Measurements from ENCODE around the gene RPS6KA2.

Gene RPS6KA2

DNA sequence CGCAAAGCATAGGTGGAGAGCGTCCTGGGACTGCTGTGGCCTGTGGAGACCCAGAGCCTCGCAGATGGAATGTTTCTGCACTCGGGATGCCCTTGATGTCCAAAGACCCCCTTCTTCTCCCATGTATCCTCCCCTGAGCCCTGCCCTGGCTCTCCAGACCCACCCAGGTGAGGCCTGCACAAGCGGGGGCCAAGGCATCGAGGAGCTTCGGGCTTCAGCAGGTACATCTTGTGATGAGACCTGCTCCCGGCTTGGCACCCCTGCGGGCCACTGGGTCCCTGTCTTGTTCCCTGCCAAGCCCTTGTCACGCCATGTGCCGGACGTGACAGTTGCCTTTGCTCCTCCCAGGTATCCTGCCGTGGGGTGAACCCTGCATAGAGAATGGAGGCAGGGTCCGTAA is 125.8 kb downstream of the RPS6KA2 start:
- no peak for DNase-seq (ENCODE audit: low spot score)

DNA sequence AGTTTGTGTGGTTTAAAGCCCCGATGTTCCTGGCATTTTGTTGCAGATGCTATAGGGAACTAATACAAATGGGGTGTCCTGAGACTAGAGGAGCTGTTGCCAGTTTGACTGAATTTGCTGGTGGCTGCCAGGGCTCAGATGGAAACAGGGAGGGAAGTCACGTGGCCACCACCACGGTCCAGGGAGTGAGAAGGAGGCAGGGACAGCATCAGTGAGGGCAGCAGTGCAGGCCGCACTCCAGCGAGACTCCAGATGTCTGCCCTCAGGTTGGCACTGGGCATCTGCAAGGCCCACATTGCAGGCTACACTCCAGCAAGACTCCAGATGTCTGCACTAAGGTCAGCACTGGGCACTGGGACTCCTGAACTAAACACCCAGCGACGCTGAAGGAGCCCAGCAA is 126.8 kb downstream of the RPS6KA2 start:
- DNase-seq (ENCODE audit: low spot score): no peak

DNA sequence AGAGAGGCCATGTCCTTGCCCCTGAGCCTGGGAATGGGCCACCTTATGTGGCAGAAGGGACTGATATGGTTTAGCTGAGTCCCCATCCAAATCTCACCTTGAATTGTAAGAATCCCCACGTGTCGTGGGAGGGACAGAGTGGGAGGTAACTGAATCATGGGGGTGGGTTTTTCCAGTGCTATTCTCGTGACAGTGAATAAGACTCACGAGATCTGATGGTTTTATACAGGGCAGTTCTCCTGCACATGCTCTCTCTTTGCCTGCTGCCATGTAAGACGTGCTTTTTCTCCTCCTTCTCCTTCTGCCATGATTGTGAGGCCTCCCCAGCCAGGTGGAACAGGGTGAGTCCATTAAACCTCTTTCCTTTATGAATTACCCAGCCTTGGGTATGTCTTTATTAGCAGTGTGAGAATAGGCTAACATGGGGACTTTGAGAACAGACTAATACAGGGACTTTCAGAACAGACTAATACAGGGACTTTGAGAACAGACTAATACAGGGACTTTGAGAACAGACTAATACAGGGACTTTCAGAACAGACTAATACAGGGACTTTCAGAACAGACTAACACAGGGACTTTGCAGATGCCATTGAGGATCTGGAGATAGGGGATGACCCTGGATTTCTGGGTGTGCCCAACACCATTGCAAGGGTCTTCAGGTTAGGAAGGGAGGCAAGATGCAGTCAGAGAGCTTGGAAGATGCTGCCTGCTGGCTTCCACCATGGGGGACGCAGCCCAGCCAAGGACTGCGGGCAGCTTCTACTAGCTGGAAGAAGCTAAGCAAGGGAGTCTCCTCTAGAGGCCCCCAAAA is 127.5 kb downstream of the RPS6KA2 start:
- DNase-seq (ENCODE audit: low spot score): peak; percentile 31

DNA sequence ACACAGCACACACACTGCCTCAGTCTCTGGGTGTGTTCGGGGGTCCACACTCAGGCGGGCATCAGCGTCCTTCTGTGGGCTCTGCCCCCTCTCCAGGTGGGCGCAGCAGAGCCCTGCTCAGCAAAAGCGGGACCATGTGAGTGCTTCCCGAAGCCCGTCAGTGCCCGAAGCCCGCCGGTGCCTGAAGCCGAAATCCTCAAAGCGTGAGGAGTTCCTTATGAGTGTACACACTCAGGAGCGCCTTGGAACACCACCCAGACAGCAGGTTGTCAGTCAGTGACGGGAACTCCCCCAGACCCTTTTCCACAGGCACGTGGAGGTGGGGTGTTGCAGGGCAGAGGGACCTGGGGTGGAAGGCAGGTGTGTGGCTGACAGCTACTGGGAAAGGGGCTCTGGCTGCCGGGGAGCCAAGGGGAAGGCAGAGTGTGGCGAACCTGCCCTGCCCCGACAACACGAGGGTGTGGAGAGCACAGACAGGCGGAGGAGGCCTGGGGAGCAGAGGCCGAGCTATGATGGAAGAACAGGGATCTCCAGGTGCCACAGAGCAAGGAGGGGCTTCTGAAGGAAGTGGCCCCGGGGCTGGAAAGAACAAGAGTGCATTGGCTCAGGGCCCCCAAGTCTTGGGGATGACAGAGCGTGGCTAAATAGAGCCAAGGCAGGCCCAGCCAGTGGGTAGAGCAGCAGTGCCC is 128.2 kb downstream of the RPS6KA2 start:
- no peak for DNase-seq (ENCODE audit: low spot score)

DNA sequence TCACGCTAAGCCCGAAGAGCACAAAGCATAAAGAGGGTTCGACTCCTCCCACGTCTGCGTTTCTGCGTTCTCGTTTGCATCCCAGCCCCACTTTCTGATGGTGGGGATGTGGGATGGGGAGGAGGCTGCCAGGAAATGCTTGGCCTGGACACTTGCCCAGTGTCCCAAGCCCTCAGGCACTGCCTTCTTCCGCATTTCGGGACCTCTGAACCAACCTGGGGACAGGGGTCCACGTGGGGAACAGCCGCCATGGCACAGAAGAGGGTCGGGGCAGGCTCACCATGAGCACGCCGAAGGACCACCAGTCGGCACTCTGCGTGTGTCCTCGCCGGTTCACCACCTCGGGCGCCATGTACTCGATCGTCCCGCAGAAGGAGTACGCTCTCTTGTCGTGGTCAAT is 128.8 kb downstream of the RPS6KA2 start:
- no peak for DNase-seq (ENCODE audit: low spot score)

DNA sequence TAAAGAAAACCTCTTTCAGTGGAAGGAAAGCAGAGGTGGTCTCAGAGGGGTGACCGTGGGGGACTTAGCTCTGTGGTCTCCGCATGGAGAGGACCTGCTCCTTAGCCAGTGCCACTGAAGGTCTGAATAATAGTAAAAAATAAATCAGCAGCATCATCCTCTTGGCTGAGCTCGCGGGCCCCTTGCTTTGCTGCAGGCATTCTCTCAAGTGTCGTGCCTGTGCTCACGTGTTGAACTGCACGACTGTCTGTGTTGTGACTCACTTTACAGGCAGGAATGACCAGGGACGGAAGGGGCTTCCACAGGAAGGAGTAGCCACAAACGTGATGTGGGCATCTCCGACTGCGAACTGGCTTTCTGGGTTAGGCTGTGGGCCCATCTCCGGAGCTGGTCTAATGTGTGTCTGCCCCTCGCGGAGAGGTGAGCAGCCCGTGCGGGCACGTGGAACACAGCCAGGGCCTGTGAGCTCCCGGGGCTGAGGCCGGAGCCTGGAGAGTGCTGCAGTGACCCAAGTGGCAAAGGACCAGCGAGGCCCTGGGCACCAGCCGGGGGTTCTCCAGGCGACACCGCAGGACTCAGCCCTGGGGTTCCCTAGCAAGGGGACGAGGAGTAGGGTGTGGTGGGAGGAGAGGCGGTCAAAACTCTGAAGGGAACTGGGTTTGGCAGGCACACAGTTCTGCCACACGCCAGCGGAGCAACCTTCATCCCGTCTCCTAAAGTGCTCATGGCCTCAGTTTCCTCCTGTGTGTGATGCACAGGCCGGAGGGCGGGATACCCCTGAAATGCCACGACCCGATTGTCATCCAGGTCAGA is 129.8 kb downstream of the RPS6KA2 start:
- DNase-seq (ENCODE audit: low spot score): no peak

DNA sequence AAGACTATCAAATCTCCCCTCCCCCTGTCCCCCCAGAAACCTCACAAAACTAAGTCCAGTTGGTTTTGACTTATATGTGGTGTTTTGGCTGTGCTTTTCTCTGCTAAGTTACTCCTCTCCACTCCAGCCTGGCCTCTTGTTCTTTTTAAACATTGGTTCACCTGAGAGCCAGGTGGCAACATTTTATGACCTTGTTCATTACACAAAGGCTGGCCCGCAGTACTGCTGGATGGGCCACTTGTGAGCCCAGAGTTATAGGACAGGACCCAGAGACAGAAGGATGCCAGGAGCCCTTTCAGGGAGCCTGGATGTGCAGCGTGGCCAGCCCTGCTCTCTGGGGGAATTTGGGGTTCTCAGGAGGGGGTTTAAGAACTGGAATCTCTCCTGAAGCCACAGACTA is 130.6 kb downstream of the RPS6KA2 start:
- DNase-seq (ENCODE audit: low spot score): no peak

DNA sequence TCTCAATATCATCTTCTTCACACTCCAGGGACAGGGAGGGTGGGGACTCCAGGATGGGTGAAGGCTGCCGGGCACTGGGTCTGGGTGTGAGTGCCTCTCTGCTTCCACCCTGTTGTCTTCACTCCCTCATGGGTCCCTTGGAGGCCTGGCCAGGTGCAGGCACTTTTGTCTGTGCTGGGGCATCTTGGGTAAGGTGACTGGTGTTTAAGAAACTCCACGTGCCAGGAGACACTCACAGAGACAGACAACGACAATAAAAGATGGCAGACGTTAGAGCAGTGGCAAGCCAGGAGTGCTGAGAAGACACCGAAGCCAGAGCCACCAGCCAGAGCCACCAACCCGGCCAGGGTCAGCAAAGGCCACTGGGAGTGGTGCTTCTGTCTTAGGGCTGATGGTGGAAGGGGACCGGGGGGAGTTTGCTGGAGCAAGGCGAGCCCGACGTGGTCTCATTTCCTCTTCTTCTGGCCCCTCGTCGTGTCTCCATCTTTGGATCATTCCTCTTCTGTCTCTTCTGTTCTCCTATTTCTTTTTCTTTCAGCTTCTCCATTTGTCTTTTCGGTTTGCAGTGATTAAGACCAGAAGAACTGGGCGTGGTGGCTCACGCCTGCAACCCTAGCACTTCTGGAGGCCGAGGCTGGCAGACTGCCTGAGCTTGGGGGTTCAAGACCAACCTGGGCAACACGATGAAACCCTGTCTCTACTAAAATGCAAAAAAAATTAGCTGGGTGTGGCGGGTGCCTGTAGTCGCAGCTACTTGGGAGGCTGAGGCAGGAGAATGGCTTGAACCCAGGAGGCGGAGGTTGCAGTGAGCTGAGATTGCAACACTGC is 131.3 kb downstream of the RPS6KA2 start:
- DNase-seq (ENCODE audit: low spot score): no peak

DNA sequence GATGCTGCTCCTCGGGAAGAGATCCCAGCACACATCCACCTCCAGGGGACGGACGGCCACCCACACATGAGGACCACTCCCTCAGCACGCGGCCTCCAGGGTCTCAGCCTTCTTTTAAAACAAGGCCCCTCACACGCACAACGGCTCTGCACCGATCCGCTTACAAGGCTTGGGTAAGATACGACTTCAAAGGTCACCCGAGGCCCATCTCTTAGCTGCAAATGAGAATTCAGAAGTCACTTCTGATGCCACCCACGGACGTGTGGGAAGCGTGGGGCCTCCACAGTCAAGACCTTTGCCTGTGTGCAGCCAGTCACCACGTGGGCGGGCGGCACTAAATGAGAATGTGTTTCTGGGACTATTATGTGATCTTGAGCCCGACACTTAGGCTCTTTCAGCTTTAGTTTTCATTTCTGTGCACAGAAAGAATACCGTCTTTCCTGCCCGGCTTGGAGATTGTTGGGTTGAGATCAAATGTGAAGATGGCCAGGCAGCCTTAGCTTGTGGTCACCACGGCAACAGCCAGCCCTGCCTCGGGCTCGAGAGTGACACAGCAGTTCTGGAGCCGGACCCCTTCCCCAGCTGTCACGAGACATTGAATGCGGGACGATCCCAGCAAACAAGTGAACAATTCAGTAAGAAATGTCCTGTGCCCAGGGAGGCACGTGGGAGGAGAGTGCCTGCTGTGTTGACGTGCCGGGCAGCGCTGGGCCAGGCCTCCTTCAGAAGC is 132.1 kb downstream of the RPS6KA2 start:
- no peak for DNase-seq (ENCODE audit: low spot score)

DNA sequence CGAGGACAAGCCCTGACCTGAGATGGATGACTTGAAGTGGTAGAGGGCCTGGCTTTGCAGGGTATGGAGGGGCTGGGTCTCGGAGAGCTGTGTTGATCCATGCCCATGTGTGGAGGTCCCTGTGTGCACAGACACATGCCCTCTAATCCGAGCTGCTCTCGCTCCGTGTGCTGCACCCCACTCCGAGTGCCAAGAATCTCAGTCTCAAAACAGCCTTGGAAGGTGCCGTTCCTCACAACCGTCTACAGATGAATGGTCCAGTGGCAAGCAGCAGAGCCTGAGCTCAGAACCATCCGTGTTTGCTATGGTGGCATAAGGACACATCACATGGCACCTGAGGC is 133.0 kb downstream of the RPS6KA2 start:
- no peak for DNase-seq (ENCODE audit: low spot score)

DNA sequence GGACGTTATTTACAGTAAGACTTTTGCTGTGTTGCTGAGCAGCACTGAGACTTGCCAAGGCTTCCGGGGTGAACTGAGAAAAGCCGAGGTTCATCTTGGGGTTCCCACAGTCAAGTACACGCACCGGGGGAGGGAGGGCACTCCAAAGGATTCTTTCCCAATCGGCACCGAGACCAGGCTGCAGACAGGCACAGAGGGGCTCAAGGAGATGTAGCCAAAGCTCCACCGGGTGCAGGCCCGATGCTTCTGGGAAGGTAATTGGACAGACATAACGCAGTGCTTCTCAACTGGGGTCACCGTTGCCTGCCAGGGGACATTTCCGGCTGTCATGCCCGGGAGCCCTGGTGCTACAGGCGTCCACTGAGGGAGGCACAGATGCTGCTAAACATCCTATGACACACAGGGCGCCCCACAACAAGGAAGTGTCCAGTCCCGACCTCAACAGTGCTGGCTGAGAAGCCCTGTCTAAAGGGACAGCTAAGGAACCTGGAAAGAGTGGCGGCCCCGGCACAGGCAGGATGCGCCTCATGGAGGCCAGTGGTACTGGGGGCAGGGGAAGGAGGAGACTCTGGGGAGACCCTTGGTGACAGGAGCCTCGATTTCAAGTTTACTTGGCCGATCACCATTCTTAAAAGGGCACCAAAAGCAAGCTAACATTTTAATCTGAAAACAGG is 133.5 kb downstream of the RPS6KA2 start:
- DNase-seq (ENCODE audit: low spot score): no peak

DNA sequence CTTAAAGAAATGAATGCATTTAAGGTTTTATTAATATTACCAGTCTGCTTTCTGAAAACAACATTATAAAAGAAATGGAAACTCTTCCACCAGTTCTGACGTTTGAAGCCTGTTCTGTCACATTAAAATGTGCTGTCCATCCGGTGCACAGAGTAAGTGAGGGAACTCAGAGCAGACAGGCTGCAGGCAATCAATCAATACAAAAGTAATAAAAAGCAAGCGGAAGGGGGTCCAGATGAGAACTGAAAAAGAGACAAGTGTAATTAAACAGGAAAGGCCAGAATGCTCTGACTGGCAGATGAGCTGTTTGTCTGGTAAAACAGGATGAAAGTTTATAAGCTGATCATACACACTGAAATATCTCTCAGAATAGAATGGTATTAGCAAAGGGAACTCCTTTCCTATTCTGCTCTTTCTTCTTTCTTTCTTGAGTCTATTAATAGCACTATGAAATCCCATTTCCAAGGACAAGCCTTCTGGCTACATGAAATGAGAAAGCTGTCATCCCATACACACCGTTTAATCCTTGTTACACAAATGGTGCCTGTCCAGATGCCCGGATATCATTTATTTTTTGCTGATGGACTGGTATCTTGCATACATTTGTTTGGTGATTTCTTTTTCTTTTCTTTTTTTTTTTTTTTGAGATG is 134.8 kb downstream of the RPS6KA2 start:
- no peak for DNase-seq (ENCODE audit: low spot score)

DNA sequence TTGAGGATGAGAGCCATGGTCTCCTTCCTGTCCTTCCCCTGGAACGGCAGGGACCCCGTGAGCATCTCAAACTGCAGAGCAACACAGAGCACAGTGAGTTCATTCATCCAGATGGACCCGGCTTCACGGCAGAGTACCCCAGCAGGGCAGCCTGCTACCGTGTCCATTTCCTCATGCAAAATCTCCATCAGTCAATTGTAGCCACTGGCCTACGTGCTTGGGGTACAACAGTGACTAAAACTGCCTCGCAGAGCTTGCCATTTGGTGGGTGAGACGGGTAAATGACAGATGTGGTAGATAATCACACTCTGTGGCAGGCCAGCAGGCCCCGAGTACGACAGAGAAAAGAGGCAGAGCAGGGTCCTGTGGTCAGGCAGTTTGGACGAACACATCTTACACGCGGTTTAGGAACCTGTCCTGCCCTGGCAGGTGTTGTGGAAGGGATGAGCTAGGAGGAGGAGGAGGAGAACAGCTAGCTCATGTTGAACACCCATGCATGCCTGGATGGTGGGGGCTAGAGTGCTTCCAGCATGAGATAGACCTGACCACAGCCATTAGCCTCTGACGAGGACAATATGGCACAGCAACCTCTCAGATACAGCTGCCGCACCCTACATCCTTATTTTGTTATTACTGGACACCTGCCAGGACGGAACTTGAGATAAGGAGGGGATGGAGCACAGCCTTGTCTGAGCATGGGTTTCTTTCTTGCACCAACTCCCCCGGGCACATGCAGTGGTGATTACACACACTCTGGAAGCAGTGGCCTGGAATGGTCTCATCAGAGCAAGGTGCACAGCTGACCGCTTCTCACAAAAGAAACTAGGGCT is 136.2 kb downstream of the RPS6KA2 start:
- DNase-seq (ENCODE audit: low spot score): no peak

DNA sequence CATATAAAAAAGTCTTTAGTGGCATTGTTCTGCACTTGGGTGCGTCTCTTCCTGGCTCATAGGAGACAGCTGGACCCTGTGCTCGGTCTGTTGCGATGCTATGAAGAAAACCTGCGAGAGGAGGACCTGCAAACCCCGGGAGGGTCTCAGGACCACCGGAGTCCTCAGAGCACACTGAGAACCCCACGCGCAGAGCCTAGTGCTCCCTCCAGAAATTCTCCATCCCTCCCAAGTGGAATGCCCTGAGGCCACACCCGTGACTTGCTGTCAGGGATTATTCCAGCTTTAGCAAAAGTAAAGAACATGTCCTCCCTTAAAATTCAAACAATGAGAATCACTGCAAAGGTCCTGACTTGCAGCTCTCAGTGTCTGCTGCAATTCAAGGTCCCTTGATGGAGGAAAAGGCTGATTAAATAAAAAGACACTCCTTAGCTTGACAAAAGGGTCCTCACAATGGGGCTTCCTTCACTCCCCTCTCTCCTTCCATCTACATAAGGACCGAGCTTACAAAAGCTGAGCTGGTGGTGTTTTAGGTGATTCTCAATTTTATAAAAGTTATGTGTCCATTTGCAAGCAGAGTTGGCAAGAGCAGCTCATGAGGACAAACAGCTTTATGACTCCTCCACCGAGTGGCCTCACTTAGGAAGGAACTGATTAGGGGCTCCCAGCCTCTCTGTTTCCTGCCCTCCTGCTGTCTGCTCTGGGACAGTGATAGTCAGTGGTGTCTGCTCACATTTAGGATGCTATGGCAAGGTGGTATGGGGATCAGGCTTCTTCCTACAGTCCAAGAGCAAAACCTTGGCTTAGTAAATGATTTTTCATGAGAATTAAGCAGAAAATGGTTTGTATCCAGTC is 137.5 kb downstream of the RPS6KA2 start:
- DNase-seq (ENCODE audit: low spot score): no peak

DNA sequence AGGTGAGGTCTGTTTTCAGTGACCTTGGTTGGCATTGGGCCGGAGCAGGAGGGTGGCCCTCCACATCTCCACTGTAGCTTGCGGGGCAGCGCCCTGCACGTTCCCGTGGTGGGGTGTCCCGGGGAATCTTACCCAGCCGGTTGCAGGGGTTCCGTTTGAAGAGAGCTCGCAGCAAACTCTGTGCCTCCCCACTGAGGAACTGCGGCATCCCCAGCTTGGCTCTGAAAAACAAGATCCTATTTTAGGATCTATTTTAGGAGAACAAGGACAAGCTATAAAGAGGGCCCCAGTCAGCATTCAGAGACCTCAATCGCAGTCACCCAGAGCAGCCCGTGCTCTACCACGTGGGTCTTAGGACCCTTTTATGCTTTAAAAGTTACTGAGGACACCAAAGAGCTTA is 138.3 kb downstream of the RPS6KA2 start:
- no peak for DNase-seq (ENCODE audit: low spot score)

DNA sequence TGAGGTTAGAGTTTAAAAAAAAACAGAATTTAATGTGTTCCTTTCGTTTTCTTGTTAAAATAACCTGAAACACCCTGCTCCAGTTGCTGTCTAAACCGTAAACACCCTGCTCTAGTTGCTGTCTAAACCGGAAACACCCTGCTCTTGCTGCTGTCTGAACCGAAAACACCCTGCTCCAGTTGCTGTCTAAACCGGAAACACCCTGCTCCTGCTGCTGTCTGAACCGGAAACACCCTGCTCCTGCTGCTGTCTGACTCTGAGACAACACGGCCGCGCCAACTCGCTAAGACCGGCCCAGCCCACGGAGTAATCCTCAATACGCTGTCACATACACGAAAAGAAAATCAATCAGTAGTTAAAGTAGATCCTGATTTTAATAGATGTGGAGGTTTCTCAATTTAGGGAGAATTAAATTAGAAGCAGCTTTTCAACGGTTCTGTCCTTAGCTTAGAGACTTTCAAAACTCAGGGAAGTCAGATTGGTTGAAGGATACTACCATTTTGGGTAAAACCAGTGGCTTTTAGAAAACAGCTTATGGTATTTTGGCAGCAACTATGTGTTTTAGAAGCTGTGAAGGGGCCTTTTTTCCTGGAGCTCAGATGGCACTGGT is 138.9 kb downstream of the RPS6KA2 start:
- DNase-seq (ENCODE audit: low spot score): peak; percentile 78

DNA sequence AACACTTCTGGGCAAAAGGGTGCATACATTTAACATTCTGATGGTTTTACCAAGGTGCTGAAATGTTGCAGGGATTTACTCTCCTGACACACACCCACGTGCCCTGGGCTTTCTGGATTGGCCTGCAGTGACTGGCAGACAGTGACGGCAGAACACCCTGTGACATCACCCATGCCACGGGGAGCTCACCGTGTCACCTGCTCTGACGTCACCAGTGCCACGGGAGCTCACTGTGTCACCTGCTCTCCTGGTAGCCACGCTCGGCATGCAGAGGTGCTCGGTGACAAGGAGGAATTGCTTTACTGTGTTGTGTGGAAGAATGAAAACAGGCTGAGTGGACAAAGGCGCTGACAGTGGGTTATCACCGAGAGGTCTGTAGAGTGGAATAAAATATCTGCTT is 139.9 kb downstream of the RPS6KA2 start:
- no peak for DNase-seq (ENCODE audit: low spot score)

DNA sequence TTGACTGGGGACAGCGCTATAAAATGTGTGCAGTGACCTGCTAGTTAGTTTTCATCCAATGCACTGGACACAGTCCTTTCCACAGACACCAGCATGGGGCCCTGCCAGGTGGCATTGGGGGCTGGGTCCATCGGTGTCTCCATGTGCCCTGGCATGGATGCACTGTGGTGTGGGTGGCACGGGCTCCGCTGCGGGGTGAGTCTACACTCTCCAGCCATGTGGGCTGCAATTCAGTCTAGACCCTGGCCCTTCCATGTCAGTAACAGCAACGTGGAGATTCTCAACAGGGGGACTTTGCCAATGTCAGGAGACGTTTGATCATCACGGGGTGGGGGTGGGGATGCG is 140.5 kb downstream of the RPS6KA2 start:
- no peak for DNase-seq (ENCODE audit: low spot score)
